Ovary (tissue), 9 donors: Measurements from ENCODE around the gene CHMP4A. TPM values are rescaled to one million over a fixed set of nuclear protein-coding genes. Genes with fewer than 3 reads are reported as not detected.

Source experiments
- DNase-seq, 5 donors: peaks; one replicate each; pipeline ENCODE4 v3.0.0-alpha.2; 2019 to 2020
- H3K27ac ChIP-seq, 2 donors: fragments of 200-600 bp; one replicate each; pipeline versions ENCODE4 v1.5.1 to v1.8.0; 2019 to 2022
- H3K27me3 ChIP-seq: fragments of 200-600 bp; one replicate; pipeline ENCODE4 v1.8.0; 2022
- H3K36me3 ChIP-seq: fragments of 200-600 bp; sonication (generic); one replicate; pipeline ENCODE4 v1.5.1; 2019
- H3K4me1 ChIP-seq: one replicate; pipeline ENCODE4 v1.8.1; 2013; ENCODE audit warnings: mild to moderate bottlenecking, moderate library complexity; ENCODE audit not compliant: insufficient read depth
- H3K4me3 ChIP-seq: fragments of 200-600 bp; sonication (generic); one replicate; pipeline ENCODE4 v1.5.1; 2017
- H3K9me3 ChIP-seq, 2 donors: fragments of 200-600 bp in 1 of 2; sonication (generic) in 1 of 2; one replicate each; pipeline versions ENCODE4 v1.5.1 to v1.8.1; 2013 to 2019; ENCODE audit warnings: mild to moderate bottlenecking in 1 of 2, moderate library complexity in 1 of 2
- CTCF ChIP-seq, 3 donors: fragments of 450-650 bp in 2 of 3; fragments of 200-600 bp in 1 of 3; IDR thresholded peaks; one replicate each; pipeline versions ENCODE4 v1.5.1 to v1.8.0; 2016 to 2022; ENCODE audit warnings: antibody characterized with exemption in 3 of 3, mild to moderate bottlenecking in 1 of 3
- EP300 ChIP-seq: sonication (generic); formaldehyde crosslinking; IDR thresholded peaks from one replicate; pipeline ENCODE4 v1.6.1; 2017; ENCODE audit warnings: antibody characterized with exemption
- POLR2A ChIP-seq: fragments of 450-650 bp; IDR thresholded peaks from one replicate; pipeline ENCODE4 v1.6.1; 2017; ENCODE audit warnings: antibody characterized with exemption, mild to moderate bottlenecking, moderate library complexity
- WGBS, 3 donors: extraction: QIAGEN DNeasy Blood & Tissue Kit in 1 of 3; methylation state at CpG; one replicate each; pipeline versions ENCODE4 v1.1.5 to v1.1.7; 2013 to 2017; 5-methylcytosine and 5-hydroxymethylcytosine counted together
- intact Hi-C, 4 donors: fragments of 100-400 bp; cut with DNase I; formaldehyde crosslinking; loops; one replicate each; pipeline versions ENCODE4 v1.11.0 to v1.15.1; 2022 to 2023
- polyA plus RNA-seq, 2 donors: library from polyadenylated mRNA; stranded (reverse); fragments of 200-250 nt in 1 of 2; fragments of 350-450 nt in 1 of 2; fragmentation: Illumina TruSeq in 1 of 2; extraction: RNeasy Lipid Tissue Mini Kit (QIAGEN cat#74804) in 1 of 2; gene quantifications; one replicate each; pipeline ENCODE4 v1.2.3, GENCODE V29; 2013 to 2014
- small RNA-seq: library from RNA; depleted of rRNA; stranded (forward); fragments of <200 nt; gene quantifications from one replicate; pipeline ENCODE3, GENCODE V24; 2016
- total RNA-seq, 7 donors: library from RNA; depleted of rRNA in 2 of 7; stranded (reverse); fragments of >200 nt in 2 of 7; fragmentation: NEBNext Ultra II Directional in 3 of 7; extraction: Animal tissue kit (Norgen Biotek cat#: 25700) in 3 of 7; gene quantifications; one replicate each; pipeline versions ENCODE4 v1.1.0 to v1.2.4, GENCODE V29; 2016 to 2023
- donor health status: DM: no; HTN: no; CAD: no; lungs with moderate emphysema.
- donor health status: DM: no; HTN: no; CAD: no.
- donor health status: Bipolar disorder and iron deficiency.
- donor health status: DM: yes; HTN: yes; CAD: no.
- donor health status: DM: no; HTN: no; CAD: no.
- donor health status: DM: yes; HTN: yes; CAD: no.

Gene CHMP4A
- total and polyA plus RNA-seq, 9 donors: 26.8 to 105 (median 41.7) TPM

GRCh38 chr14:24160499-24160849, 52.8 kb downstream of the CHMP4A start:
- no peaks in the 10 kb centered on the region for H3K27me3 ChIP-seq
- intact Hi-C loops: loop anchor here in 1 of 4 donors (5.0 kb wide), 1 partner anchor 103 kb away; no protein-coding TSS in a partner anchor
- H3K36me3 ChIP-seq: no peaks in the 10 kb centered on the region
- DNase-seq: no peak
- no peak overlapping the region for H3K4me3 ChIP-seq
- H3K9me3 ChIP-seq: no peaks in the 10 kb centered on the region
- WGBS, 3 donors: 79 to 89% (median 84%) methylated on average over 4 of the region's 4 CpGs
- H3K4me1 ChIP-seq: peaks cover 8% of the 10 kb centered on the region
- no peak for TF ChIP-seq EP300
- TF ChIP-seq POLR2A: no peak
- no peak for TF ChIP-seq CTCF (IDR thresholded peaks at IDR 0.05)
- peak overlapping the region; percentile 71 to 84 for H3K27ac ChIP-seq

- no peak for DNase-seq
- Histone ChIP-seq H3K4me1 (peaks cover 8% of the 10 kb centered on the region), H3K36me3 (no peaks in the 10 kb centered on the region), H3K9me3 (no peaks in the 10 kb centered on the region), H3K27me3 (no peaks in the 10 kb centered on the region), H3K4me3 (no peak overlapping the region), H3K27ac (peak overlapping the region in 1 of 2 donors; percentile 84)
- 82 to 86% (median 83%) methylated on average over 11 of the region's 11 CpGs for whole genome bisulfite sequencing, 3 donors
- TF ChIP-seq POLR2A: no peak
- no peak for TF ChIP-seq CTCF (IDR thresholded peaks at IDR 0.05)
- TF ChIP-seq EP300: no peak
- intact Hi-C loops: loop anchor here in 1 of 4 donors (5.0 kb wide), 1 partner anchor 103 kb away; no protein-coding TSS in a partner anchor
These were observed 53.4 kb downstream of the CHMP4A start for GRCh38 chr14:24159777-24160498.

Small RNAs within 50 kb of the gene (small RNA-seq; reads per million reads assigned to genes)
- gene AL136295.4 (not detected), gene CHMP4A (not detected), gene IPO4 (not detected), gene IRF9 (not detected), gene MDP1 (not detected)

Other genes with a start within 250 kb of the CHMP4A start
Only the 30 nearest of the 34 such genes appear.
- 1 to 10 TPM in 1 of 7 donors, under 1 TPM in 5, not detected in 1; 0.08 to 1.3 (median 0.37) TPM for gene CARMIL3, start 161.5 kb downstream of the CHMP4A start, total RNA-seq
- gene CARMIL3, start 161.5 kb downstream of the CHMP4A start, polyA plus RNA-seq: under 1 TPM; 0.08 to 0.10 TPM
- under 1 TPM in 1 of 7 donors, not detected in 6; 0.71 TPM for gene CPNE6, start 141.9 kb downstream of the CHMP4A start, total RNA-seq
- under 1 TPM; 0.08 to 0.55 TPM for gene CPNE6, start 141.9 kb downstream of the CHMP4A start, polyA plus RNA-seq
- 10 to 100 TPM in 1 of 7 donors, 1 to 10 TPM in 6; 2.4 to 66.8 (median 5.4) TPM for gene PCK2, start 119.2 kb downstream of the CHMP4A start, total RNA-seq
- 1 to 10 TPM; 3.1 to 5.6 TPM for gene PCK2, start 119.2 kb downstream of the CHMP4A start, polyA plus RNA-seq
- 10 to 100 TPM; 34.7 to 71.4 (median 51.5) TPM for gene DCAF11, start 98.7 kb downstream of the CHMP4A start, total RNA-seq
- 10 to 100 TPM; 38.7 to 62.4 TPM for gene DCAF11, start 98.7 kb downstream of the CHMP4A start, polyA plus RNA-seq
- 1 to 10 TPM; 1.0 to 4.1 (median 2.8) TPM for gene NRL, start 98.5 kb downstream of the CHMP4A start, total RNA-seq
- 1 to 10 TPM in 1 of 2 donors, under 1 TPM in 1; 0.78 to 2.8 TPM for gene NRL, start 98.5 kb downstream of the CHMP4A start, polyA plus RNA-seq
- gene FITM1, start 82.8 kb downstream of the CHMP4A start, total RNA-seq: 1 to 10 TPM in 1 of 7 donors, under 1 TPM in 4, not detected in 2; 0.57 to 1.2 (median 0.77) TPM
- gene FITM1, start 82.8 kb downstream of the CHMP4A start, polyA plus RNA-seq: under 1 TPM in 1 of 2 donors, not detected in 1; 0.80 TPM
- gene PSME1, start 77.3 kb downstream of the CHMP4A start, total RNA-seq: 100 to 1,000 TPM in 6 of 7 donors, 10 to 100 TPM in 1; 93.6 to 193 (median 168) TPM
- 100 to 1,000 TPM; 220 to 261 TPM for gene PSME1, start 77.3 kb downstream of the CHMP4A start, polyA plus RNA-seq
- 10 to 100 TPM; 13.0 to 26.3 (median 17.3) TPM for gene EMC9, start 71.9 kb downstream of the CHMP4A start, total RNA-seq
- gene EMC9, start 71.9 kb downstream of the CHMP4A start, polyA plus RNA-seq: 10 to 100 TPM in 1 of 2 donors, 1 to 10 TPM in 1; 5.1 to 30.7 TPM
- gene PSME2, start 66.9 kb downstream of the CHMP4A start, total RNA-seq: 100 to 1,000 TPM in 3 of 7 donors, 10 to 100 TPM in 4; 34.7 to 129 (median 95.6) TPM
- gene PSME2, start 66.9 kb downstream of the CHMP4A start, polyA plus RNA-seq: 100 to 1,000 TPM in 1 of 2 donors, 10 to 100 TPM in 1; 82.5 to 160 TPM
- 10 to 100 TPM; 19.2 to 74.4 (median 61.4) TPM for gene RNF31, start 66.0 kb downstream of the CHMP4A start, total RNA-seq
- gene RNF31, start 66.0 kb downstream of the CHMP4A start, polyA plus RNA-seq: 10 to 100 TPM; 36.1 to 40.0 TPM
- 100 to 1,000 TPM in 1 of 7 donors, 10 to 100 TPM in 6; 31.6 to 151 (median 72.7) TPM for gene IRF9, start 52.2 kb downstream of the CHMP4A start, total RNA-seq
- gene IRF9, start 52.2 kb downstream of the CHMP4A start, polyA plus RNA-seq: 100 to 1,000 TPM in 1 of 2 donors, 10 to 100 TPM in 1; 87.4 to 212 TPM
- 10 to 100 TPM in 4 of 7 donors, 1 to 10 TPM in 3; 6.2 to 75.4 (median 13.5) TPM for gene REC8, start 41.4 kb downstream of the CHMP4A start, total RNA-seq
- gene REC8, start 41.4 kb downstream of the CHMP4A start, polyA plus RNA-seq: 1 to 10 TPM; 4.9 to 5.1 TPM
- 10 to 100 TPM; 12.3 to 50.9 (median 34.0) TPM for gene IPO4, start 24.7 kb downstream of the CHMP4A start, total RNA-seq
- 10 to 100 TPM in 1 of 2 donors, 1 to 10 TPM in 1; 5.6 to 11.3 TPM for gene IPO4, start 24.7 kb downstream of the CHMP4A start, polyA plus RNA-seq
- 10 to 100 TPM; 34.9 to 65.6 (median 44.9) TPM for gene TM9SF1, start 18.0 kb downstream of the CHMP4A start, total RNA-seq
- gene TM9SF1, start 18.0 kb downstream of the CHMP4A start, polyA plus RNA-seq: 10 to 100 TPM; 32.3 to 40.0 TPM
- 1 to 10 TPM in 2 of 7 donors, under 1 TPM in 2, not detected in 3; 0.45 to 1.1 (median 0.90) TPM for gene TSSK4, start 7.8 kb downstream of the CHMP4A start, total RNA-seq
- gene TSSK4, start 7.8 kb downstream of the CHMP4A start, polyA plus RNA-seq: under 1 TPM in 1 of 2 donors, not detected in 1; 0.06 TPM
- 10 to 100 TPM; 15.5 to 27.7 (median 18.1) TPM for gene MDP1, start 2.6 kb upstream of the CHMP4A start, total RNA-seq
- gene MDP1, start 2.6 kb upstream of the CHMP4A start, polyA plus RNA-seq: 10 to 100 TPM; 19.4 to 32.6 TPM
- gene NEDD8, start 18.9 kb upstream of the CHMP4A start, total RNA-seq: 100 to 1,000 TPM in 6 of 7 donors, 10 to 100 TPM in 1; 69.7 to 155 (median 124) TPM
- 100 to 1,000 TPM; 180 to 301 TPM for gene NEDD8, start 18.9 kb upstream of the CHMP4A start, polyA plus RNA-seq
- 10 to 100 TPM; 46.2 to 64.7 (median 57.7) TPM for gene GMPR2, start 19.4 kb upstream of the CHMP4A start, total RNA-seq
- gene GMPR2, start 19.4 kb upstream of the CHMP4A start, polyA plus RNA-seq: 10 to 100 TPM; 66.3 to 85.7 TPM
- gene TINF2, start 29.1 kb upstream of the CHMP4A start, total RNA-seq: 10 to 100 TPM; 45.8 to 87.2 (median 58.5) TPM
- gene TINF2, start 29.1 kb upstream of the CHMP4A start, polyA plus RNA-seq: 10 to 100 TPM; 36.5 to 72.0 TPM
- 100 to 1,000 TPM in 1 of 7 donors, 1 to 10 TPM in 6; 3.1 to 152 (median 8.0) TPM for gene TGM1, start 49.7 kb upstream of the CHMP4A start, total RNA-seq
- gene TGM1, start 49.7 kb upstream of the CHMP4A start, polyA plus RNA-seq: 1 to 10 TPM; 1.1 to 1.7 TPM
- 10 to 100 TPM; 19.7 to 48.3 (median 23.2) TPM for gene RABGGTA, start 58.1 kb upstream of the CHMP4A start, total RNA-seq
- gene RABGGTA, start 58.1 kb upstream of the CHMP4A start, polyA plus RNA-seq: 10 to 100 TPM in 1 of 2 donors, 1 to 10 TPM in 1; 7.9 to 20.1 TPM
- gene DHRS1, start 86.3 kb upstream of the CHMP4A start, total RNA-seq: 10 to 100 TPM; 16.0 to 35.6 (median 21.4) TPM
- gene DHRS1, start 86.3 kb upstream of the CHMP4A start, polyA plus RNA-seq: 10 to 100 TPM; 12.8 to 17.9 TPM
- 10 to 100 TPM; 12.0 to 28.6 (median 22.5) TPM for gene NOP9, start 86.4 kb upstream of the CHMP4A start, total RNA-seq
- 10 to 100 TPM in 1 of 2 donors, 1 to 10 TPM in 1; 9.2 to 22.1 TPM for gene NOP9, start 86.4 kb upstream of the CHMP4A start, polyA plus RNA-seq
- gene CIDEB, start 94.5 kb upstream of the CHMP4A start, total RNA-seq: 10 to 100 TPM; 13.8 to 38.4 (median 22.6) TPM
- gene CIDEB, start 94.5 kb upstream of the CHMP4A start, polyA plus RNA-seq: 10 to 100 TPM; 17.1 to 29.0 TPM
- 10 to 100 TPM in 1 of 7 donors, 1 to 10 TPM in 6; 4.5 to 10.1 (median 5.5) TPM for gene LTB4R2, start 96.7 kb upstream of the CHMP4A start, total RNA-seq
- gene LTB4R2, start 96.7 kb upstream of the CHMP4A start, polyA plus RNA-seq: 1 to 10 TPM in 1 of 2 donors, under 1 TPM in 1; 0.85 to 1.8 TPM
- gene LTB4R, start 98.0 kb upstream of the CHMP4A start, total RNA-seq: 1 to 10 TPM; 4.4 to 9.4 (median 7.7) TPM
- 1 to 10 TPM; 2.9 to 7.1 TPM for gene LTB4R, start 98.0 kb upstream of the CHMP4A start, polyA plus RNA-seq
- gene ADCY4, start 121.6 kb upstream of the CHMP4A start, total RNA-seq: 10 to 100 TPM in 5 of 7 donors, 1 to 10 TPM in 2; 7.8 to 33.3 (median 11.3) TPM
- 10 to 100 TPM; 15.0 to 19.7 TPM for gene ADCY4, start 121.6 kb upstream of the CHMP4A start, polyA plus RNA-seq
- gene RIPK3, start 126.5 kb upstream of the CHMP4A start, total RNA-seq: 1 to 10 TPM in 5 of 7 donors, under 1 TPM in 2; 0.61 to 3.2 (median 1.1) TPM
- gene RIPK3, start 126.5 kb upstream of the CHMP4A start, polyA plus RNA-seq: 1 to 10 TPM; 1.5 to 2.8 TPM
- 100 to 1,000 TPM in 5 of 7 donors, 10 to 100 TPM in 2; 74.1 to 288 (median 186) TPM for gene NFATC4, start 154.7 kb upstream of the CHMP4A start, total RNA-seq
- gene NFATC4, start 154.7 kb upstream of the CHMP4A start, polyA plus RNA-seq: 100 to 1,000 TPM in 1 of 2 donors, 10 to 100 TPM in 1; 25.9 to 157 TPM
- gene NYNRIN, start 185.5 kb upstream of the CHMP4A start, total RNA-seq: 10 to 100 TPM; 22.5 to 76.0 (median 63.6) TPM
- 10 to 100 TPM; 22.0 to 26.2 TPM for gene NYNRIN, start 185.5 kb upstream of the CHMP4A start, polyA plus RNA-seq